Daoy (cell line): Measurements from ENCODE around the gene HMGXB3. TPM values are rescaled to one million over a fixed set of nuclear protein-coding genes. Genes with fewer than 3 reads are reported as not detected.
"Not testable (repeated sequence)": the region's sequence is repeated elsewhere in the genome, so short reads cannot be mapped to it uniquely, and the experiment has no call there.

ENCODE experiments used
- DNase-seq: peaks from one replicate; pipeline ENCODE4 v3.0.0-alpha.2; 2015; ENCODE audit warnings: low read depth
- total RNA-seq: library from RNA; depleted of rRNA; stranded (reverse); fragments of >200 nt; shearing (Covaris generic); gene quantifications from 2 replicates; pipeline ENCODE4 v1.2.3, GENCODE V29; 2014; rRNA removed

Gene HMGXB3
- total RNA-seq, 1 experiment from 2014 or later, result 33.2 TPM

DNA sequence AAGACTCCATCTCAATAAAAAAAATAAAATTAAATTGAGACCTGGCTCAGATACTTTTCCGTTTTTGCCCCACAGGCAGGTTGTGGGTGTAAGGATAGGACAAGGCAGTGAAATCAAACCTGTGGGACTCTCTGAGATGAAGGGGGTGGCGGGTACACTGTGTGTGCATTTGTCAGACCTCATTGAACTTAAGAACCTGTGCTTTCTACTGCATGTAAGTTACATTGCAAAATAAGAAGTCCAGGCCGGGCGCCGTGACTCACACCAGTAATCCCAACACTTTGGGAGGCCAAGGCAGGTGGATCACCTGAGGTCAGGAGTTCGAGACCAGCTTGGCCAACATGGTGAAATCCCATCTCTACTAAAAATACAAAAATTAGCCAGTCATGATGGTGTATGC, 84.2 kb downstream of the HMGXB3 start:
- DNase-seq, result not testable (repeated sequence)

DNA sequence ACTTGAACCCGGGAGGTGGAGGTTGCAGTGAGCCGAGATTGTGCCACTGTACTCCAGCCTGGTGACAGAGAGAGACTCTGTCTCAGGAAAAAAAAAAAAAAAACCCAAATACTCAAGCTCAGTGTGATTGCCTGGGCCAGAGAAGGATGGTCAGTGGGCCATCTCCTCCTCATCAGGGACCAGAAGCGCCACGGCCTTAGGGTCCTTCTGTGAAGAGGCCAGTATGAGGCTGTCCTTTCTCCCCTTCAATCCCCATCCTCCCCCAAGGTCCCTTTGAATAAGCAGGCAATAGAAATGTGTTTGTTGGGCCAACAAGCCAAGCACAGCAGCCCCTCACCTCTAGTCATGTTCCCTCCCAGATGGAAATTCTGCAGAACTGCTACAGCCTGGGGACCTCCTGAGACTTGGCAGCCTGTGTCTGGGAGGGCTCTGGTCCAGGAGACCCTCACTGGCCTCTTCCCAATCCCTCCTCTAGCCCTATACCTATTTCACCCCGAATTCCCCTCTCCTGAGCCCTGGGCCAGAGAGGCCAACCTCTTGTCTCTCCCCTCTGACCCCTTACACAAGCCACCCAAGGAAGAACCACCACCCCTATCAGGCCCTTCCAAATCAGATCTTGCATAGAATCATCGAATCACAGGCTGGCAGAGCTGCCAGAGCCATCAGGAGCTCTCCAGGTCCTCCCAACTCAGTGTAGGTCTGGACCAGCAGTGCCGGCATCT, 84.8 kb downstream of the HMGXB3 start:
- no peak for DNase-seq

DNA sequence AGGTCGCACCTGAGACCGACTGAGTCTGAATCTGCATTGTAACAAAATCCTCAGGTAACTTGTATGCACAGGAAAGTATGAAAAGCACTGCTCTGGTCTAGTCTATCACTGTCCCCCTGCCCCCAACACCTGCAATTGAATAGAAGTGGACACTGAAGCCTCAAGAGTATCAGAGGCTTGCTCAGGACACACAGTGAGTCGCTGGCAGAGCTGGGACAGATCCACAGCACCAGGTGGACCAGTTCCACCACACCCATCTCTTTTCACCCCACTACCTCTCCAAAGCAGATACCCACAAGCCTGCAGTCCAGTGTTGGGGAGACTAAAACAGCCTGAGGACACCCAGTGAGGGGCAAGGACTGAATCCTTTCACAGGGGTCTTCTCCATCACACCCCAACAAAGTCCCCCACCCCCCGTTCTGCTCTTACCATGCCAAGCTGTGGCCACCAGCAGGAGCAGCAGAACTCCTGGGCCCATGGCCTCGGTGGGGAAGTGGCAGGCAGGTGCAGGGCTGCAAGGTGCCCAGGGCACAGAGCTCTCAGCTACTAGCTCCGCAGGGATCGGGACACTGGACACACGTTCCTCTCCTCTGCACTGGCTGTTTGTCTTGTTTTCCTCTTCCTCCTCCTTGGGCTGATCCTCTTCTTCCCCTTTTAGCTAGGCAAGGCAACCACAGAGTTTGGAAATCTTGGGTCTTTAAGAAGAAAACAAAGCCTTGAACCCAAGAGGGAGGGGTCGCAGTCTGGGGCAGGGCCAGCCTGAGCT, 85.6 kb downstream of the HMGXB3 start, which contains the start of gene CSF1R:
CSF1R (minus strand) TSS at position 605 of the 766 bp plus-strand sequence; CDS start at position 478, 127 bp downstream.
- no peak for DNase-seq

DNA sequence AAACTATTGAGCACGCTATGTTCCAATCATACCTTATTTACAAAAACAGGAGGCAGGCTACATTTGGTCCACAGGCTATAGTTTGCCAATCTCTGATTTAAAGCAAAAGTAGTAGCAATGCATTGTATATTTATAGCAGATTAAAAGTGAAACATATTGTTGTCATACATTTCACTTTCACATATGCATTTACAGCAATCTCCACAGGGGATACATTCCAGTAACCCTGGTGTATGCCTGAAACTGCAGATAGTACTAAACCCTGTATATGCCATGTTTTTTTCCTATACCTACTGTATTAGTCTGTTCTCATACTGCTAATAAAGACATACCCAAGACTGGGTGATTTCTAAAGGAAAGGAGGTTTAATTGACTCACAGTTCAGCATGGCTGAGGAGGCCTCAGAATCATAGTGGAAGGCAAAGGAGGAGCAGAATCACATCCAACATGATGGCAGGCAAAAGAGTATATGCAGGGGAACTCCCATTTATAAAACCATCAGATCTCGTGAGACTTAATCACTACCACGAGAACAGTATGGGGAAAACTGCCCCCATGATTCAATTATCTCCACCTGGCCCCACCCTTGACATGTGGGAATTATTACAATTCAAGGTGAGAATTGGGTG, 91.7 kb downstream of the HMGXB3 start:
- DNase-seq, result no peak

DNA sequence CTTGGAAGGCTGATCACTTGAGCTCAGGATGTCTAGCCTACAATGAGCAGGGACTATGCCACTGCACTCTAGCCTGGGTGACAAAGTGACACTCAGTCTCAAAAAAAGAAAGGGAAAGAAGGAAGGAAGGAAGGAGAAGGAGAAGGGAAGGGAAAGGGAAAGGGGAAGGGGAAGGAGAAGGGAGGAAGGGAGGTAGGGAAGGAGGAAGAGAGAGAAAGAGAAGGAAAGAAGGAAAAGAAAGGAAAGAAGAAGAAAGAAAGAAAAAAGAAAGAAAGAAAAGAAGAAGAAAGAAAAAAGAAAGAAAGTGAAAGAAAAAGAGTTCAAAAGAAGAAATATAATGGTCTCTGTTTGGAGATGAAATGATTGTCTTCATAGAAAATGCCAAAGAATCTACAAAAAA, 96.6 kb downstream of the HMGXB3 start:
- DNase-seq, result no peak

DNA sequence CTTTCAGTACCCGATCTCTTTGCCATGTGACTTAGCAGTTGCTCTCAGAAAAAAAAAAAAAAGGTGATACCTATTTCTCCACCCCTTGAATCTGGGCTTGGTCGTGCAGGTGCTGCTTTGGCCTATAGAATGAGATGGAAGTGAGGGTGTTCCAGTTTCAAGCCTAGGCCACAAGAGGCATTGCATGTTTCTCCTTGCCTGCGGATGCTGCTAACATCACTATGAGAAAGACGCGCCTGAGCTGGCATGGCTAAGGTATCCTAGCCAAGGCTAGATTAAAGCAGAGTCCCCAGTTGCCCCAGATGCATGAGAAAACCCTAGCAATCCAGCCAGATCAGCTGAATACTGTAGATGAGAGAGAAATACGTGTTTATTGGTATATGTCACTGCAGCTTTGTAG, 100.5 kb downstream of the HMGXB3 start:
- no peak for DNase-seq

Other genes starting within 250 kb of the HMGXB3 start
- not detected in 2 replicates for gene PDE6A, start 55.9 kb upstream of the HMGXB3 start, total RNA-seq
- gene SLC26A2, start 40.0 kb upstream of the HMGXB3 start, total RNA-seq, result 9.3 and 11.1 TPM in 2 replicates
- gene TIGD6, start 85 bp upstream of the HMGXB3 start, total RNA-seq, result 1.7 and 4.3 TPM in 2 replicates
- gene CSF1R, start 85.8 kb downstream of the HMGXB3 start, total RNA-seq, result 0.11 TPM in 1 of 2 replicates, not detected in the other
- 8.6 and 9.4 TPM in 2 replicates for gene PDGFRB, start 155.1 kb downstream of the HMGXB3 start, total RNA-seq
- 0.06 and 1.3 TPM in 2 replicates for gene CDX1, start 166.0 kb downstream of the HMGXB3 start, total RNA-seq
- 0.06 TPM in 1 of 2 replicates, not detected in the other for gene SLC6A7, start 189.3 kb downstream of the HMGXB3 start, total RNA-seq